A549 treated with Hydrocortisone at 1 μM for 4 hours (cell line): ENCODE measurements around the gene SPAST. TPM values are rescaled to one million over a fixed set of nuclear protein-coding genes. Genes with fewer than 3 reads are reported as not detected.

ENCODE experiments used
- total RNA-seq: library from RNA; stranded (reverse); fragments of 200-300 nt; extraction: Qiagen RNA extraction; gene quantifications from 5 replicates; pipeline ENCODE4 v1.2.3, GENCODE V29; 2022

Gene SPAST
- 9.5 to 19.5 TPM (median 14.5 TPM) in 5 replicates for total RNA-seq

GRCh38 chr2:32063310-32064020, at the start of gene SPAST:
Gene SPAST, plus strand, starts transcription at chr2:32063556. Its CDS starts 276 bp downstream, at chr2:32063832.

GRCh38 chr2:32039447-32040219, 23.7 kb upstream of the SPAST start, which contains the start of gene DPY30:
Gene DPY30, minus strand, starts transcription at chr2:32039805. Its CDS starts 349 bp downstream, at chr2:32039456.

Other genes starting within 250 kb of the SPAST start
- gene MEMO1, start 52.5 kb upstream of the SPAST start, total RNA-seq, result 72.4 to 87.8 TPM (median 78.4 TPM) in 5 replicates
- 104 to 117 TPM (median 117 TPM) in 5 replicates for gene DPY30, start 23.8 kb upstream of the SPAST start, total RNA-seq
- 14.8 to 19.9 TPM (median 17.4 TPM) in 5 replicates for gene SLC30A6, start 102.3 kb downstream of the SPAST start, total RNA-seq
- gene NLRC4, start 201.3 kb downstream of the SPAST start, total RNA-seq, result 0.03 to 0.11 TPM (median 0.10 TPM) in 4 of 5 replicates, not detected in the other
- gene YIPF4, start 214.3 kb downstream of the SPAST start, total RNA-seq, result 41.9 to 56.4 TPM (median 50.9 TPM) in 5 replicates